ENCODE data around the gene CYCS.
"Not testable (repeated sequence)": the region's sequence is repeated elsewhere in the genome, so short reads cannot be mapped to it uniquely, and the experiment has no call there.

DNA sequence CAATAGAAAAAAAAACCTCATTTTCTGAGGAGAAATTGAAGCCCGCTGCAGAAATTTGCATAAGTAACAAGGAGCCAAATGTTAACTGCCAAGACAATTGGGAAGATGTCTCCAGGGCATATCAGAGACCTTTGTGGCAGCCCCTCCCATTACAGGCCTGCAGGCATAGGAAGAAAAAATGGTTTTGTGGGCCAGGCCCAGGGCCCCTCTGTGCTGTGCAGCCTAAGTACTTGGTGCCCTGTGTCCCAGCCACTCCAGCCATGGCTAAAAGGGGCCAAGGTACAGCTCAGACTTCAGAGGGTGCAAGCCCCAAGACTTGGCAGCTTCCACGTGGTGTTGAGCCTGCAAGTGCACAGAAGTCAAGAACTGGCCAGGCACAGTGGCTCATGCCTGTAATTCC is 14.5 kb downstream of the CYCS start:
- TF ChIP-seq CTCF (IDR thresholded peaks at IDR 0.05); EZH2 (IDR thresholded peaks at IDR 0.05; ENCODE audit: borderline replicate concordance, insufficient read depth, low read depth, low read length, poor library complexity, severe bottlenecking): not testable (repeated sequence)
